ENCODE data around the gene GALNT9.

DNA sequence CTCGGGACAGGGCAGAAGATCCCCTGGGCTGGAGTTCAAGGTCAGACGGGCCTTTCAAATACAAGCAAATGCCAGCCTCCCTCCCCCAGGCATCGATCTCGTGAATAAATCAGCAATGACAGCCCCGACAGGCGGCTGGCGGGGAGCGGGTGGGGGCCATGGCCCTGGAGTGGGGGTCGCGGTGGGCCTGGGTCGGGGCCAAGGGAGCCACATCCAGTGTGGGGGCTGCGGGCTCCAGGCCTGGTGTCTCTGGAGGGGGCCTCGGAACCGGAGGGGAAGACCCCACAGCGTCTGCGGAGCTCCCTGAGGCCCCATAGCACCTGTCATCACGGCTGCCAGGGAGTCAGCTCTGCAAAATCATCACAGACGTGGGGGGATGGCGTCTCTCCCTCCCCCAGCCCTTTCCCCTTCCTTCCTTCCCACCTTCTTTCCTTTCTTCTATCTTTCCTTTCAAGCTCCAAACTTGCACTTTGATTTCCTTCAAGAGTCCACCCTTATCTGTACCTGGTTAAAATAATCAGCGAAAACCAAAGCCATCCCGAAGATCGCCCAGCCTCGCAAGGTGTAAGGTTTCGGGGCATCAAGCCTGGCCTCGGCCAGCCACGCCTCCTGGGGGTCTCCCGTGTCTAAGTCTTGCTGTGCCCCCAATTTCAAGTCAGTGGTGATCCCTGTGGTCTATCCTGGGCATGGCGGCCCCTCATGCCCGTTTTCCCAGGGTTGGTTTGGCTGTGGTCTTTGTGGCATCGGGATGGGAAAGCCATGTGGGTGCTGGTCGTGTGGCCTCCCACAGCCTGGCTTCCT, 93.1 kb downstream of the GALNT9 start:
- TF ChIP-seq, protein P1, sequence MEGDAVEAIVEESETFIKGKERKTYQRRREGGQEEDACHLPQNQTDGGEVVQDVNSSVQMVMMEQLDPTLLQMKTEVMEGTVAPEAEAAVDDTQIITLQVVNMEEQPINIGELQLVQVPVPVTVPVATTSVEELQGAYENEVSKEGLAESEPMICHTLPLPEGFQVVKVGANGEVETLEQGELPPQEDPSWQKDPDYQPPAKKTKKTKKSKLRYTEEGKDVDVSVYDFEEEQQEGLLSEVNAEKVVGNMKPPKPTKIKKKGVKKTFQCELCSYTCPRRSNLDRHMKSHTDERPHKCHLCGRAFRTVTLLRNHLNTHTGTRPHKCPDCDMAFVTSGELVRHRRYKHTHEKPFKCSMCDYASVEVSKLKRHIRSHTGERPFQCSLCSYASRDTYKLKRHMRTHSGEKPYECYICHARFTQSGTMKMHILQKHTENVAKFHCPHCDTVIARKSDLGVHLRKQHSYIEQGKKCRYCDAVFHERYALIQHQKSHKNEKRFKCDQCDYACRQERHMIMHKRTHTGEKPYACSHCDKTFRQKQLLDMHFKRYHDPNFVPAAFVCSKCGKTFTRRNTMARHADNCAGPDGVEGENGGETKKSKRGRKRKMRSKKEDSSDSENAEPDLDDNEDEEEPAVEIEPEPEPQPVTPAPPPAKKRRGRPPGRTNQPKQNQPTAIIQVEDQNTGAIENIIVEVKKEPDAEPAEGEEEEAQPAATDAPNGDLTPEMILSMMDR (IDR thresholded peaks at IDR 0.05), result no peak
- TF ChIP-seq POLR2A (IDR thresholded peaks at IDR 0.05) (no peak), POLR2AphosphoS5 (IDR thresholded peaks at IDR 0.05) (no peak), EP300 (IDR thresholded peaks at IDR 0.05) (no peak)

All from sigmoid colon (tissue), 4 donors.